Esophagus squamous epithelium (tissue), 5 donors: ENCODE measurements around the gene PDSS2. TPM values are rescaled to one million over a fixed set of nuclear protein-coding genes. Genes with fewer than 3 reads are reported as not detected.
A peak's percentile ranks its signal among the peaks of the same experiment; 100 is the strongest.

Experiments
- DNase-seq: peaks from one replicate; lab custom pipeline; 2025; lab: John Stamatoyannopoulos, UW
- H3K27ac ChIP-seq, 4 donors: fragments of 200-600 bp; sonication (generic); one replicate each; pipeline ENCODE4 v1.5.1; 2016 to 2019; ENCODE audit warnings: mild to moderate bottlenecking in 1 of 4
- H3K27me3 ChIP-seq, 4 donors: fragments of 200-600 bp; sonication (generic); 1 replicate in 3 of 4; 2 replicates in 1 of 4; pipeline versions ENCODE4 v1.5.1 to v1.6.0; 2017 to 2021; ENCODE audit warnings: antibody characterized with exemption in 1 of 4
- H3K36me3 ChIP-seq, 3 donors: fragments of 200-600 bp; sonication (generic); one replicate each; pipeline ENCODE4 v1.5.1; 2016 to 2019
- H3K4me1 ChIP-seq, 3 donors: fragments of 200-600 bp; sonication (generic); one replicate each; pipeline ENCODE4 v1.5.1; 2017 to 2019
- H3K4me3 ChIP-seq, 4 donors: fragments of 200-600 bp; sonication (generic); 1 replicate in 3 of 4; 2 replicates in 1 of 4; pipeline ENCODE4 v1.5.1; 2016 to 2019; ENCODE audit warnings: mild to moderate bottlenecking in 2 of 4, moderate library complexity in 1 of 4
- H3K9me3 ChIP-seq, 3 donors: fragments of 200-600 bp; sonication (generic); one replicate each; pipeline ENCODE4 v1.5.1; 2016 to 2019
- CTCF ChIP-seq, 6 experiments: fragments of 450-650 bp in 4 of 6; fragments of 200-600 bp in 2 of 6; sonication (generic) in 2 of 6; IDR thresholded peaks; one replicate each; pipeline ENCODE4 v1.5.1; 2016 to 2019; ENCODE audit warnings: antibody characterized with exemption in 6 of 6, mild to moderate bottlenecking in 4 of 6, moderate library complexity in 4 of 6
- POLR2A ChIP-seq, 4 donors: fragments of 450-650 bp; IDR thresholded peaks; one replicate each; pipeline ENCODE4 v1.6.1; 2017; ENCODE audit warnings: antibody characterized with exemption in 4 of 4, mild to moderate bottlenecking in 4 of 4, moderate library complexity in 3 of 4
- WGBS, 2 donors: methylation state at CpG; one replicate each; pipeline ENCODE4 v1.1.5; 2018; 5-methylcytosine and 5-hydroxymethylcytosine counted together
- intact Hi-C: fragments of 100-400 bp; cut with DNase I; formaldehyde crosslinking; loops from one replicate; pipeline ENCODE4 v1.15.0; 2022
- total RNA-seq, 4 donors: library from RNA; depleted of rRNA; stranded (reverse); fragments of >200 nt; gene quantifications; one replicate each; pipeline ENCODE4 v1.1.0, GENCODE V29; 2016
- donor health status: DM: yes; HTN: yes; CAD: no.

Gene PDSS2
- total RNA-seq, 4 donors from 2014 or later, result 7.0 to 15.9 (median 12.3) TPM

- no peaks in the 10 kb centered on the region for H3K27me3 ChIP-seq
- intact Hi-C loops, result no loop called here
- H3K27ac ChIP-seq, result no peak overlapping the region
- no peaks in the 10 kb centered on the region for H3K9me3 ChIP-seq
- no peak overlapping the region for H3K4me3 ChIP-seq
- H3K36me3 ChIP-seq, result no peaks in the 10 kb centered on the region
- no peak for DNase-seq
- TF ChIP-seq POLR2A (IDR thresholded peaks at IDR 0.05) (no peak), CTCF (IDR thresholded peaks at IDR 0.05) (peak in 1 of 6 experiments; percentile 15)
- WGBS, 2 donors, result 100% methylated on average over 1 of the region's 1 CpG
- H3K4me1 ChIP-seq, result peaks cover 0 to 12% (median 0%) of the 10 kb centered on the region in 3 donors
Measured at GRCh38 chr6:107418118-107418517, 41.2 kb downstream of the PDSS2 start.

- no peaks in the 10 kb centered on the region for H3K36me3 ChIP-seq
- WGBS, 2 donors, result 77 to 86% methylated on average over 4 of the region's 4 CpGs
- H3K4me3 ChIP-seq, result no peak overlapping the region
- intact Hi-C loops, result no loop called here
- no peak for DNase-seq
- no peak for TF ChIP-seq POLR2A (IDR thresholded peaks at IDR 0.05)
- no peak for TF ChIP-seq CTCF (IDR thresholded peaks at IDR 0.05)
- H3K9me3 ChIP-seq, result no peaks in the 10 kb centered on the region
- H3K4me1 ChIP-seq, result peaks cover 0 to 12% (median 0%) of the 10 kb centered on the region in 3 donors
- H3K27ac ChIP-seq, result no peak overlapping the region
- H3K27me3 ChIP-seq, result no peaks in the 10 kb centered on the region
Measured at GRCh38 chr6:107416145-107416544, 43.2 kb downstream of the PDSS2 start.

DNA sequence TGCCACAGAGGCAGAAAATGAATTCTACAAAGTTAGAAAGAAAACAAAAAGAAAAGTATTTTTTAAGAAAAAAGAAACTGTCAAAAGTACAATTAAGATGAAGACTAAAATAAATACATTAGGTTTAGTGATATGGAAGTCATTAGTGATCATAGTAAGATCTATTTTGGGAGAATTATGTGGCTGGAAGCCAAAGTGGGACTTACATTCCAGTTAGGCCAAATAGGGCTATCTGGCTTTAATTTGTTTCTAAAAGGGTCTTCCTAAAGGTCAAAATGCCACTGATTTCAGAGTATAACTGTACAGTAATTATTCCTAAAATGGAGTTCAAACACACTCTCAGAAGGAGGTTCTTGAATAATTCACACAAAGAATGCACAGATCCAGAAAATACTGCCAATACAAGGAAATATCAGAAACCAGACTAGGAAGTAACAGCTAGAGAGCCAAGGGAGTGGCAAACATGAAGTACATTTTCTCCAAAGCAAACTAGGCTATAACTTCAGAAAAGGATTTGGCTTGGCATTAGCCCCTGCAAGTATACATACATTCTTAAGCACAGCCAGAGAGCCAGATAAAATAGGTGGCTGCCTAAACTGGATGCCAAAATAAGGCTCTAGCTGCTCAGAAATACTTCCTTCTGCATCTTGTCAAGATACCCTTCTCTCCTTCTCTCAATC lies 45.3 kb downstream of the PDSS2 start:
- no peak for DNase-seq
- TF ChIP-seq POLR2A (IDR thresholded peaks at IDR 0.05) (no peak), CTCF (IDR thresholded peaks at IDR 0.05) (no peak)
- no peaks in the 10 kb centered on the region for H3K36me3 ChIP-seq
- no peak overlapping the region for H3K4me3 ChIP-seq
- H3K4me1 ChIP-seq, result peaks cover 0 to 12% (median 0%) of the 10 kb centered on the region in 3 donors
- H3K27ac ChIP-seq, result no peak overlapping the region
- H3K27me3 ChIP-seq, result no peaks in the 10 kb centered on the region
- H3K9me3 ChIP-seq, result no peaks in the 10 kb centered on the region
- intact Hi-C loops, result no loop called here

DNA sequence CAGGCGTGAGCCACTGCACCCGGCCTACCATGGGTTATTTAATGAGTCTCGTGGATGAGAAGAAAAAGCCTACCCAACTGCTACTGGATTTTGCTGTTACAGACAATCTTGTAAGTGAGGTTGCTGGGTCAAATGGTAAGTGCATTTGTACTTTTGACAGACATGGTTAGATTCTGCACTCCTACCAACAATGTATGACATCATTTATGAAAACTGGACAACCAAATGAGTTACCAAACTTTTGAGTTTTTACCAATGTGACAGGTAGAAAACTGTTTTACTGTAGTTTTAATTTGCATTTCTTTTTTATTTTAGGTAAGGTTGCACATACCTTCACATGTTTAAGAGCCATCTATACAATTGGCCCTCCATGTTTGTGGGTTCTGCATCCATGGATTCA lies 48.2 kb downstream of the PDSS2 start:
- peaks cover 0 to 12% (median 0%) of the 10 kb centered on the region in 3 donors for H3K4me1 ChIP-seq
- no peak overlapping the region for H3K4me3 ChIP-seq
- intact Hi-C loops, result no loop called here
- DNase-seq, result no peak
- 89 to 100% methylated on average over 1 to 2 of the region's 3 CpGs for WGBS, 2 donors
- TF ChIP-seq POLR2A (IDR thresholded peaks at IDR 0.05), result no peak
- TF ChIP-seq CTCF (IDR thresholded peaks at IDR 0.05), result no peak
- no peak overlapping the region for H3K27ac ChIP-seq
- H3K27me3 ChIP-seq, result no peaks in the 10 kb centered on the region
- H3K9me3 ChIP-seq, result no peaks in the 10 kb centered on the region
- H3K36me3 ChIP-seq, result no peaks in the 10 kb centered on the region

DNA sequence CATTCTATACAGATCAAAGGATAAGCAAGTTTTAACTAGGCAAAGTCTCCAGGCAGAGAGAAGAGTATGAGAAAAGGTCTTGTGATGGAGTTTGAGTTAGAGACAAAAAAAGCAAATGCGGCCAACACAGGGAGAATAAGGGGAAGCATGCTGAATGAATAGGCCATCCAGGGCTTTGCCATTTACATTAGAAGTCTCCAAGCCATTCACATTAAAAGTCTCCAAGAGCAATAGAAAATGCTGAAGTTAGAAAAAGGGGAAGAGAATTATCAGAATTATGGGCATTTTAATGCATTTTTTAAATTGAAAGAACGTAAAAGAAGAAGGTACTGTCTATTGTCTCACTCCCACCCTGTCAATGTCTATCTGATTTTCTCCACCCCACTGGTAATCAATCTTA lies 49.4 kb downstream of the PDSS2 start:
- H3K36me3 ChIP-seq, result no peaks in the 10 kb centered on the region
- WGBS, 2 donors, result 94 to 98% methylated on average over 2 of the region's 2 CpGs
- DNase-seq, result no peak
- H3K4me1 ChIP-seq, result peaks cover 0 to 12% (median 0%) of the 10 kb centered on the region in 3 donors
- intact Hi-C loops, result no loop called here
- H3K27me3 ChIP-seq, result no peaks in the 10 kb centered on the region
- no peak overlapping the region for H3K27ac ChIP-seq
- H3K4me3 ChIP-seq, result no peak overlapping the region
- no peaks in the 10 kb centered on the region for H3K9me3 ChIP-seq
- TF ChIP-seq CTCF (IDR thresholded peaks at IDR 0.05) (no peak), POLR2A (IDR thresholded peaks at IDR 0.05) (no peak)
